Measurements from ENCODE around the gene PTPRM.

DNA sequence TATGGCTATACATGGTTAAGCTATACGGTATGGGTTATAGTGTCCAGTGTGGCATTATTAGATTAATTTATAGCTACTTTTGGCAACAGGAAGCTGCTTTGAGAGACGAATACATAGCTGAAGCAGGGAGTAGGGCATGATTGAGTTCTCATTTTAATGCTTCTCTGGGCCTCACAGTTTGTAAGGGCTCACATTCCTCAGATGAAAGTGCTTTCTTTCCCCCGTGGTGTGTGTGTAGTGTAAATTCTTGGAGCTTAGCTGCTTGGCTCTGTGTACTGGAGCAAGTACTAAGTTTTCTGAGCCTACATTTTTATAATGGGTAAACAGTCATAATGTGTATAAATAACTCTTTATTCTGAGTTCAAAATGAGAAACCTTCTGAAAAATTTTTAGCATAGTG, 173.7 kb downstream of the PTPRM start:
- TF ChIP-seq, protein P1, sequence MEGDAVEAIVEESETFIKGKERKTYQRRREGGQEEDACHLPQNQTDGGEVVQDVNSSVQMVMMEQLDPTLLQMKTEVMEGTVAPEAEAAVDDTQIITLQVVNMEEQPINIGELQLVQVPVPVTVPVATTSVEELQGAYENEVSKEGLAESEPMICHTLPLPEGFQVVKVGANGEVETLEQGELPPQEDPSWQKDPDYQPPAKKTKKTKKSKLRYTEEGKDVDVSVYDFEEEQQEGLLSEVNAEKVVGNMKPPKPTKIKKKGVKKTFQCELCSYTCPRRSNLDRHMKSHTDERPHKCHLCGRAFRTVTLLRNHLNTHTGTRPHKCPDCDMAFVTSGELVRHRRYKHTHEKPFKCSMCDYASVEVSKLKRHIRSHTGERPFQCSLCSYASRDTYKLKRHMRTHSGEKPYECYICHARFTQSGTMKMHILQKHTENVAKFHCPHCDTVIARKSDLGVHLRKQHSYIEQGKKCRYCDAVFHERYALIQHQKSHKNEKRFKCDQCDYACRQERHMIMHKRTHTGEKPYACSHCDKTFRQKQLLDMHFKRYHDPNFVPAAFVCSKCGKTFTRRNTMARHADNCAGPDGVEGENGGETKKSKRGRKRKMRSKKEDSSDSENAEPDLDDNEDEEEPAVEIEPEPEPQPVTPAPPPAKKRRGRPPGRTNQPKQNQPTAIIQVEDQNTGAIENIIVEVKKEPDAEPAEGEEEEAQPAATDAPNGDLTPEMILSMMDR (conservative IDR thresholded peaks at IDR 0.05; ENCODE audit: low read depth, low read length), result no peak
- no peak for TF ChIP-seq EZH2 (IDR thresholded peaks at IDR 0.05; ENCODE audit: low read length, unreplicated experiment)
- TF ChIP-seq EZH2phosphoT487 (IDR thresholded peaks at IDR 0.05; ENCODE audit: borderline replicate concordance, low read length), result no peak
